H4 (cell line): ENCODE measurements around the gene TPP1. TPM values are rescaled to one million over a fixed set of nuclear protein-coding genes. Genes with fewer than 3 reads are reported as not detected.

ENCODE experiments used
- DNase-seq: peaks from one replicate; pipeline ENCODE4 v3.0.0-alpha.2; 2015; ENCODE audit warnings: low spot score
- total RNA-seq: library from RNA; depleted of rRNA; stranded (reverse); fragments of >200 nt; shearing (Covaris generic); gene quantifications from 2 replicates; pipeline ENCODE4 v1.2.3, GENCODE V29; 2014

TPP1 gene
- total RNA-seq, 1 experiment from 2014 or later: 29.1 TPM

GRCh38 chr11:6627762-6628241 lies 8.6 kb upstream of the TPP1 start:
- no peak for DNase-seq

GRCh38 chr11:6626971-6627761 lies 7.9 kb upstream of the TPP1 start:
- DNase-seq: no peak

- DNase-seq: no peak
Measured at GRCh38 chr11:6625832-6626420, 6.7 kb upstream of the TPP1 start.

GRCh38 chr11:6625156-6625831 lies 6.1 kb upstream of the TPP1 start:
- DNase-seq: no peak

GRCh38 chr11:6623391-6624363 lies 4.5 kb upstream of the TPP1 start:
- DNase-seq: no peak

GRCh38 chr11:6622261-6623171 lies 3.3 kb upstream of the TPP1 start:
- DNase-seq: no peak

- no peak for DNase-seq
Measured at GRCh38 chr11:6621711-6622211, 2.5 kb upstream of the TPP1 start.

GRCh38 chr11:6620636-6621035 lies 1.4 kb upstream of the TPP1 start:
- DNase-seq: no peak

GRCh38 chr11:6618117-6619003 lies 862 bp downstream of the TPP1 start:
- DNase-seq: peak; percentile 79

GRCh38 chr11:6617315-6617781 lies 1.9 kb downstream of the TPP1 start:
- no peak for DNase-seq

- no peak for DNase-seq
Measured at GRCh38 chr11:6616596-6617250, 2.5 kb downstream of the TPP1 start.

GRCh38 chr11:6615882-6616585 lies 3.2 kb downstream of the TPP1 start:
- DNase-seq: no peak

GRCh38 chr11:6615046-6615445 lies 4.2 kb downstream of the TPP1 start:
- DNase-seq: no peak

- DNase-seq: no peak
Measured at GRCh38 chr11:6614446-6614845, 4.8 kb downstream of the TPP1 start.

GRCh38 chr11:6613496-6613895 lies 5.7 kb downstream of the TPP1 start:
- no peak for DNase-seq

- peak; percentile 97 for DNase-seq
Measured at GRCh38 chr11:6612213-6613041, 6.8 kb downstream of the TPP1 start, which contains the start of gene TAF10. TAF10 (minus strand) TSS chr11:6612216; CDS start chr11:6612189, 27 bp downstream.

- no peak for DNase-seq
Measured at GRCh38 chr11:6611963-6612212, 7.3 kb downstream of the TPP1 start.
